Erythroblast (primary cell): ENCODE data around the gene TMEFF2.

ENCODE experiments used
- GATA1 ChIP-seq: IDR thresholded peaks from 2 replicates; pipeline ENCODE4 v1.6.1; 2011; ENCODE audit warnings: low read depth, mild to moderate bottlenecking, control low read depth, low read length, moderate library complexity
- POLR2A ChIP-seq: IDR thresholded peaks from 2 replicates; pipeline ENCODE4 v1.6.1; 2011; ENCODE audit warnings: mild to moderate bottlenecking, low read length

DNA sequence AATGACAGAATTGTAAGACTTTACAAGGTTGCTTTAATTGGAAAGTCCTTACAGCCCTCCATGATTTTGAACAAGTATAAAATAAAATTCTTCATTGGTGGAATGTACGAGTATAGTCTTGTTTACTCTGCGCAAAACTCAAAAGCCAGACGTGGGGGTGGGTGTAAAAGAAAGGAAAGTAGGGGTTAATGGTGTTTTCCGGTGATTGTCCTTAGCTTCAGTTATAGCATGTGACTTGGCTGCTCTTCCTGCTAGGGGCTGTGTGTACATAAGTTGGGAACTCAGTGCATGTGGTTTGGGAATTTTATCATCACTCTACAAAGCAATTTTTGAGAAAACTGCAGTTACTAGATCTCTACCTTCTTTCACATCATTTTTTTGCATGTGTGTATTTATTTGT, 265.4 kb downstream of the TMEFF2 start:
- TF ChIP-seq POLR2A (no peak), GATA1 (no peak)
